Amniotic stem cell (primary cell): ENCODE data around the gene STK39.

Source experiments
- DNase-seq: peaks from one replicate; lab custom pipeline; 2025; lab: John Stamatoyannopoulos, UW

The STK39 gene

GRCh38 chr2:167955264-167955906, 292.0 kb downstream of the STK39 start:
- no peak for DNase-seq

DNA sequence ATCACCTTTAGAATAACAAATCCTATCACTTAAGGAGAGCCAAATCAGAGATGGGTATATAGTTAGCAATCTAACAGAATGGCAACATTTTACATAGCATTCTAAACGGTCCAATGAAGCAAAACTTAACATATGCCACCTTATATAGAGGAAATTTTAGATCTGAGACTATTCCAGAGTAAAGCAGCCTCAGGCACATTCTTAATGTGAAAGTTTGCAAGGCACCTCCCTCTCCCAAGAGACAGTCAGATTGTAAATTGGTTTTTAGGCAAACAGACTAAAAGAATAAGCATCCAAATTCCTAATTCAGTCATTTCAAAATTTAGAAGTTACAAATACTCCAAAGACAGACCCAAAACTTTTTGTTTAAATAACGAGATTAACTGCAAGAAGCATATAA, 292.9 kb downstream of the STK39 start:
- no peak for DNase-seq

DNA sequence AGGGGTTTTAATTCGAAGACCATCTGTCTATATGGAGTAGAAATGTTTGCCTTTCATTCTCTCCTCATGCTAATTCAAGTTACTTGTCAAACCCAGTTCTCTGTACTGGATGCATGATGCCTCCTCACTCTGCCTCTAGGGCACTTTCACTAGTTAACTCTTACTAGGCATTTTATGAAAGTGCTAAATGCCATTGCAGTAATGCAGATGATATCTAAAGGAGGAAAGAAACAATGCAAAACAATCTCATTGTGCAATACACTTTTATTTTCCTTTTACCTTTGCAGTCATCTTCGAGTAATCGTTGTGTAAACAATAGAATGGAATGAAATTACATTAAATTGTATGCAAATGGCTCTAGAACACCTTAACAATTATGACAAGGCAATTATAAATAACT, 293.6 kb downstream of the STK39 start:
- no peak for DNase-seq

- no peak for DNase-seq
Observed at GRCh38 chr2:167950571-167950970, 296.8 kb downstream of the STK39 start.

- no peak for DNase-seq
Observed at GRCh38 chr2:167946441-167946841, 301.0 kb downstream of the STK39 start.

- no peak for DNase-seq
Observed at GRCh38 chr2:167945660-167946368, 301.6 kb downstream of the STK39 start.

- DNase-seq = no peak
Observed at GRCh38 chr2:167944825-167945659, 302.4 kb downstream of the STK39 start.

DNA sequence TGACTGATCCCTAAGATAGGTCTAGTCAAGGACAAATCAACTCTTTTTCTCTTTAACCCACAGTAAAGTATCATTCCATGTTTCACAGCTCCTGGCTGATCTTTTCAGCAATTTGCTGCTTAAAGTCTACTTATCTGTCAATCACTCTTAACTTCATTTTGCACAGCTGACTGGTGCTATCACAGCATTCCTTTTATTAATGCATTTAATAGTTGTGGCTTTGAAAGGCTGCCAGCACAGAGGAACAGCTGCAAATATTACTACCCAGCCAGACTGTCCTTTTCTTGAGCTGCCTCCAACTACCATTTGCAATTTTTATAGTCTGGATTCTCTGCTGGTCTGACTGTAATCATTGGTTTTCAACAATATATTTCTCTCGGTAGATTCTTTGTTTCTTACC, 303.5 kb downstream of the STK39 start:
- no peak for DNase-seq

DNA sequence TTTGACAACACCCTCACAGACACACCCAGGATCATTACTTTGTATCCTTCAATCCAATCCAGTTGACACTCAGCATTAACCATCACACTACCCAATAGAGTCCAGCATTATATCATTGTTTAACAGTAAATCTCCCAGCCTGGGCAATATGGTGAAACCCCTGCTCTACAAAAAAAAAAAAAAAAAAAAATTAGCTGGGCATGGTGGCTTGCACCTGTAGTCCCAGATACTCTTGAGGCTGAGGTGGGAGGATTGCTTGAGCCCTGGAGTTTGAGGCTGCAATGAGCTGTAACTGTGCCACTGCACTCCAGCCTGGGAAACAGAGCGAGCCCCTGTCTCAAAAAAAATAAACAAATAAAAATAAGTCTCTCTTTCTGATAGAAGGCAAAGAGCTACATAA, 304.0 kb downstream of the STK39 start:
- no peak for DNase-seq

- DNase-seq = no peak
Observed at GRCh38 chr2:167942366-167943081, 304.9 kb downstream of the STK39 start.

- DNase-seq = no peak
Observed at GRCh38 chr2:167941604-167942003, 305.8 kb downstream of the STK39 start.

DNA sequence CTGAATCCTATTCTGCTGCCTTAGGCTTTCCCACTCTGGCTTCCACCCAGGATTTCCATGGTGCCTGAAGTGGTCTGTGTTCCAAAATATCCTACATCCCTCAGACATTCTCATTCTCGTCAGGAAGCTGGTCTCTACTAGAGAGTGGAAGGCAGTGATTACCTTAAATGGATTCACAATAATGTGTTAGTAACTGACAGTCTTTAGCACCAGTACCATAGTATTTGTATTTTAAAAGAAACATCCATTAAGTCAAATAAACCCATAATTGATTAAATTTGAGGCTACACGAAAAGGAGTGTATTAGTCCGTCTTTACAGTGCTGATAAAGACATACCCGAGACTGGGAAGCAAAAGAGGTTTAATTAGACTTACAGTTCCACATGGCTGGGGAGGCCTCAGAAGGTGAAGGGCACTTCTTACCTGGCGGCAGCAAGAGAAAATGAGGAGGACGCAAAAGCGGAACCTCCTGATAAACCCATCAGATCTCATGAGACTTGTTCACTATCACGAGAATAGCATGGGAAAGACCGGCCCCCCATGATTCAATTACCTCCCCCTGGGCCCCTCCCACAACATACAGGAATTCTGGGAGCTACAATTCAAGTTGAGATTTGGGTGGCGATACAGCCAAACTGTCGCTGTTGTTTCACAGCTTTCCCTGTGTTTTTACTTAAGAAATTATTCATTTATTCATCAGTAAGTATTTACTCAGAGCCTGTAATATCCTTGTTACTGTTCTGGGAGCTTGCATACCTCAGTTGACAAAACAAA, 306.5 kb downstream of the STK39 start:
- no peak for DNase-seq

GRCh38 chr2:167940346-167940725, 307.1 kb downstream of the STK39 start:
- no peak for DNase-seq

DNA sequence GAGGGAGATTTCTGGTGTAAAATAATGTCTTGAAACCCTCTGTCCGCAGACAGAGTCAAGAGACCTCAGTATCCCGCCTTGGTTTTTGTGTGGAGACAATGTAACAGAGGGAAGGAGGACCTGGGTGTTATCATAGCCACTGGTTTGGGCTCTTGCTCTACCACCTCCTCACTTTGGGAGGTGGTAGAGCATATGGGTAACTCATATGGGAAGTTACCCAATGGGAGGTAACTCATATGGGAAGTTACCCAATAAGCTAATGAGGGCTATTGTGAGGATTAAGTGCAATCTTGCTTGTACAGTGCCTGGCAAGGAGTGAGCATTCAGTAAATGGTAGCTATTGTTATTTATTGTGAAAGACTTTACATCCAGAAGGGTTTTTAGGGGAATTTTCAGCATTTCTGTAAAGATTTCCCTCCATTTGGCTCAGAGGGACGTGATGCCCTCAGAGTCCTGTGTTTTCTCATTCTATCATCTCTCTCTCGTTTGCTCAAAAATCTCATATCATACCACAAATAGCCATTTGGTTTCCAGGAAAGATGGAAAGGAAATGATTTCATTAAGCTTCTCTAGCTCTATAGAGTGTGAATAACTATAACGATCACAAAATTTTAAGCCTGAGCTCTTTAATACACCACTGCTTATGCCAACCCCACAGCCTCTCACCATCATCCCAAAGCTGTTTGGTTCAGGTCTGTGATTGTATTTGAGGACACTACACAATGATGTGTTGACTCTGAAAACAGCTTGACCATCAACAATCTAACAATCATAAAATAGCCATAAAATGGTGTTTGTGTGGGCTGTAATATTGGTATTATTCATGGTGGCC, 307.7 kb downstream of the STK39 start:
- no peak for DNase-seq

DNA sequence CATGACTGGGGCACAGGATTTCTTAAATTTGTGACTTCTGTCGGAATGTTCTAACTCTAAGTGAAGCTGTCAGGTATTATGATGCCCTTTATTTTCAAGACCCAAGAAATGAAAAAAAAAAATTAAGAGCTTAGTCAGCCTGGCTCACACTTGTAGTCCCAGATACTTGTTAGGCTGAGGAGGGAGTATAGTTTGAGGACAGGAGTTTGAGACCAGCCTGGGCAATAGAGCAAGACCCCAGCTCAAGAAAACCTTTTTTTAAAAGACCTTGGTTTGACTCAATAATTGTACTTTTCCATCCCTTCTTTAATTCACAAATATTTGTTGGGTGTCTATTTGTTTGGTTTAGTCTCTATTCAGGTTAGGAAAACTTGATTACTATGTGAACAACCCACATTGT, 310.0 kb downstream of the STK39 start:
- no peak for DNase-seq

- no peak for DNase-seq
Observed at GRCh38 chr2:167935803-167936110, 311.6 kb downstream of the STK39 start.

- no peak for DNase-seq
Observed at GRCh38 chr2:167933097-167933814, 314.1 kb downstream of the STK39 start.

- DNase-seq = no peak
Observed at GRCh38 chr2:167932123-167932693, 315.2 kb downstream of the STK39 start.

DNA sequence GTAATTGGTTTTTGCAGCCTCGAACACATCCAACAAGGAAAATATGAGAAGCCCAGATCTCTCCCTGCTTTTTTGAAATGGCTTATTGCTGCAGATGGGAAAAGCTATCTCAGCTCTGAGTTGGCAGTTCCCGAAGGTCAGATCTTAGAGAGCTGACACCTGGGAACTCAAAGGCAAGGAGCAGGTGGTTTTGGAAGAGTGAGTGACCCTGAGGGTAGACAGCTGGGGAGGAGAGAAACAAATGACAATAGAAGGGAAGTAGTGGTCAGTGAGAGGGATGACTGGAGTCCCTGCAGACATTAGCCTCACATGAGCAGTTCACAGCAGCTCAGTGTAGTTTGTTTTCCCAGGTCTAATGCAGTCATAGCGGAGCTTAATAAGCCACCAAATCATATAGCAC, 317.9 kb downstream of the STK39 start:
- DNase-seq = no peak

DNA sequence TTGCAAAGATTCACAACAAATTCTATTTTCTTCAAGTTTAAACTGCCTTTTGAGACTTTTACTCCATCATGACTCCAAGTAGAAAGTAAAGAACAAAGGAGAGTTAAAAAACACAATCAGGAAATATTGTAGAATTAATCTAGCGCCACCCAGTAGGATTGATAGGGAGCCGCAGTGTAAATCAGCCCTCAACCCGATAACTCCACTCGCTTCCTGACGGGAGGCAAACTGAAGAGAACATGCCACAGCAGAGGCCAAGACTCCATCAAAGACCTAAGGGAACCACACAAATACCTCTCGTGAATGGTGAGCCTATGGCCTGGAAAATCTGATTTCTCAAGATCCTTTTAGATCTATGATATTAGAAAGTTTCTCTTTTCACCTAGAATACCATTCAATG, 319.0 kb downstream of the STK39 start:
- no peak for DNase-seq
